Fibroblast of skin of scalp (primary cell): Measurements from ENCODE around the gene UPK2.
"Not testable (repeated sequence)": the region's sequence is repeated elsewhere in the genome, so short reads cannot be mapped to it uniquely, and the experiment has no call there.

ENCODE experiments used
- DNase-seq: peaks from one replicate; pipeline ENCODE4 v3.0.0-alpha.2; 2013

The UPK2 gene

GRCh38 chr11:118938491-118939403 is 17.4 kb upstream of the UPK2 start:
- DNase-seq, result peak; percentile 76

- no peak for DNase-seq
Measured at GRCh38 chr11:118939404-118939915, 16.6 kb upstream of the UPK2 start.

- DNase-seq, result peak; percentile 69
Measured at GRCh38 chr11:118939953-118940598, 16.0 kb upstream of the UPK2 start.

GRCh38 chr11:118947091-118947490 is 9.0 kb upstream of the UPK2 start:
- DNase-seq, result no peak

- DNase-seq, result no peak
Measured at GRCh38 chr11:118948000-118948399, 8.1 kb upstream of the UPK2 start.

GRCh38 chr11:118953265-118953664 is 2.8 kb upstream of the UPK2 start:
- DNase-seq, result peak; percentile 29

GRCh38 chr11:118953976-118954375 is 2.1 kb upstream of the UPK2 start:
- DNase-seq, result not testable (repeated sequence)

GRCh38 chr11:118956847-118957469 is 860 bp downstream of the UPK2 start:
- no peak for DNase-seq

GRCh38 chr11:118957549-118957948 is 1.5 kb downstream of the UPK2 start:
- no peak for DNase-seq

GRCh38 chr11:118957968-118958367 is 1.9 kb downstream of the UPK2 start:
- no peak for DNase-seq

- no peak for DNase-seq
Measured at GRCh38 chr11:118958577-118958976, 2.5 kb downstream of the UPK2 start.

GRCh38 chr11:118961189-118961588 is 5.1 kb downstream of the UPK2 start:
- DNase-seq, result no peak

GRCh38 chr11:118961591-118961990 is 5.5 kb downstream of the UPK2 start:
- DNase-seq, result no peak

- DNase-seq, result not testable (repeated sequence)
Measured at GRCh38 chr11:118969508-118969907, 13.4 kb downstream of the UPK2 start.

- no peak for DNase-seq
Measured at GRCh38 chr11:118971646-118972045, 15.5 kb downstream of the UPK2 start, which contains the start of gene FOXR1. TSS of gene FOXR1 (plus strand) at chr11:118971761. CDS start at chr11:118971932, 171 bp downstream.

- DNase-seq, result no peak
Measured at GRCh38 chr11:118973985-118974384, 17.9 kb downstream of the UPK2 start.

GRCh38 chr11:118975771-118976709 is 19.9 kb downstream of the UPK2 start:
- DNase-seq, result no peak

GRCh38 chr11:118979434-118979833 is 23.3 kb downstream of the UPK2 start:
- DNase-seq, result no peak

- no peak for DNase-seq
Measured at GRCh38 chr11:118980191-118980881, 24.2 kb downstream of the UPK2 start.

GRCh38 chr11:118984337-118984736 is 28.2 kb downstream of the UPK2 start:
- DNase-seq, result not testable (repeated sequence)

GRCh38 chr11:118984825-118985224 is 28.7 kb downstream of the UPK2 start:
- DNase-seq, result no peak
